DND-41 (cell line): ENCODE data around the gene SLC5A5.
"Not testable (repeated sequence)": the region's sequence is repeated elsewhere in the genome, so short reads cannot be mapped to it uniquely, and the experiment has no call there.

Source experiments
- EZH2 ChIP-seq: IDR thresholded peaks from 3 replicates; pipeline ENCODE4 v1.6.1; 2012; ENCODE audit warnings: borderline replicate concordance, low read depth, mild to moderate bottlenecking, moderate library complexity, low read length, inconsistent platforms; ENCODE audit not compliant: severe bottlenecking
- TF ChIP-seq, protein P1 (sequence below): IDR thresholded peaks from 2 replicates; pipeline ENCODE4 v1.5.1; 2012; ENCODE audit warnings: borderline replicate concordance, low read length, moderate library complexity, mild to moderate bottlenecking; ENCODE audit not compliant: poor library complexity, severe bottlenecking; ENCODE audit errors: extremely low read depth

DNA sequence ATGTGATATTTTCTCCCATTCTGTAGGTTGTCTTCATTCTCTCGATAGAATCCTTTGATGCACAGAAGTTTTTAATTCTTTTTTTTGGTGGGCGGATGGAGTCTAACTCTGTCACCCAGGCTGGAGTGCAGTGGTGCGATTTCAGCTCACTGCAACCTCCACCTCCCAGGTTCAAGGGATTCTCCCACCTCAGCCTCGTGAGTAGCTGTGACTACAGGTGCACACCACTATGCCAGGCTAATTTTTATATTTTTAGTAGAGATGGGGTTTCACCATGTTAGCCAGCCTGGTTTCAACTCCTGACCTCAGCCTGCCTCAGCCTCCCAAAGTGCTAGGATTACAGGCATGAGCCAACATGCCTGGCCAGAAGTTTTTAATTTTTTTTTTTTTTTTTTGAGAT lies 15.5 kb downstream of the SLC5A5 start:
- TF ChIP-seq, protein P1, sequence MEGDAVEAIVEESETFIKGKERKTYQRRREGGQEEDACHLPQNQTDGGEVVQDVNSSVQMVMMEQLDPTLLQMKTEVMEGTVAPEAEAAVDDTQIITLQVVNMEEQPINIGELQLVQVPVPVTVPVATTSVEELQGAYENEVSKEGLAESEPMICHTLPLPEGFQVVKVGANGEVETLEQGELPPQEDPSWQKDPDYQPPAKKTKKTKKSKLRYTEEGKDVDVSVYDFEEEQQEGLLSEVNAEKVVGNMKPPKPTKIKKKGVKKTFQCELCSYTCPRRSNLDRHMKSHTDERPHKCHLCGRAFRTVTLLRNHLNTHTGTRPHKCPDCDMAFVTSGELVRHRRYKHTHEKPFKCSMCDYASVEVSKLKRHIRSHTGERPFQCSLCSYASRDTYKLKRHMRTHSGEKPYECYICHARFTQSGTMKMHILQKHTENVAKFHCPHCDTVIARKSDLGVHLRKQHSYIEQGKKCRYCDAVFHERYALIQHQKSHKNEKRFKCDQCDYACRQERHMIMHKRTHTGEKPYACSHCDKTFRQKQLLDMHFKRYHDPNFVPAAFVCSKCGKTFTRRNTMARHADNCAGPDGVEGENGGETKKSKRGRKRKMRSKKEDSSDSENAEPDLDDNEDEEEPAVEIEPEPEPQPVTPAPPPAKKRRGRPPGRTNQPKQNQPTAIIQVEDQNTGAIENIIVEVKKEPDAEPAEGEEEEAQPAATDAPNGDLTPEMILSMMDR: not testable (repeated sequence)
- TF ChIP-seq EZH2: not testable (repeated sequence)
